HG02763 (cell line): ENCODE measurements around the gene ZCCHC24.
A peak's percentile ranks its signal among the peaks of the same experiment; 100 is the strongest.
"Not testable (repeated sequence)": the region's sequence is repeated elsewhere in the genome, so short reads cannot be mapped to it uniquely, and the experiment has no call there.

Source experiments
- ATAC-seq: cut with Tn5 transposase; IDR thresholded peaks from one replicate; pipeline ENCODE4 v1.9.1; 2021; ENCODE audit warnings: mild to moderate bottlenecking, moderate library complexity; ENCODE audit not compliant: unreplicated experiment

ZCCHC24 gene

GRCh38 chr10:79347894-79348639, 97.4 kb downstream of the ZCCHC24 start:
- ATAC-seq, result peak; percentile 70

- peak; percentile 76 for ATAC-seq
Observed at GRCh38 chr10:79347226-79347893, 98.1 kb downstream of the ZCCHC24 start, which contains the start of gene PPIF. TSS of gene PPIF (plus strand) at chr10:79347469. CDS start at chr10:79347549, 80 bp downstream.

GRCh38 chr10:79346388-79347225, 98.8 kb downstream of the ZCCHC24 start:
- no peak for ATAC-seq

- no peak for ATAC-seq
Observed at GRCh38 chr10:79346012-79346340, 99.4 kb downstream of the ZCCHC24 start.

- no peak for ATAC-seq
Observed at GRCh38 chr10:79345241-79346011, 100.0 kb downstream of the ZCCHC24 start.

GRCh38 chr10:79344502-79345195, 100.8 kb downstream of the ZCCHC24 start:
- ATAC-seq, result no peak

GRCh38 chr10:79342811-79343561, 102.4 kb downstream of the ZCCHC24 start:
- no peak for ATAC-seq

GRCh38 chr10:79342295-79342761, 103.1 kb downstream of the ZCCHC24 start:
- ATAC-seq, result no peak

- ATAC-seq, result no peak
Observed at GRCh38 chr10:79340646-79341244, 104.7 kb downstream of the ZCCHC24 start.

- ATAC-seq, result no peak
Observed at GRCh38 chr10:79339266-79339665, 106.2 kb downstream of the ZCCHC24 start.

GRCh38 chr10:79337783-79338469, 107.5 kb downstream of the ZCCHC24 start:
- ATAC-seq, result not testable (repeated sequence)

GRCh38 chr10:79336739-79337138, 108.7 kb downstream of the ZCCHC24 start:
- no peak for ATAC-seq

GRCh38 chr10:79336276-79336675, 109.1 kb downstream of the ZCCHC24 start:
- no peak for ATAC-seq

GRCh38 chr10:79335470-79336235, 109.8 kb downstream of the ZCCHC24 start:
- ATAC-seq, result no peak

GRCh38 chr10:79335094-79335469, 110.3 kb downstream of the ZCCHC24 start:
- ATAC-seq, result no peak

GRCh38 chr10:79334573-79334972, 110.9 kb downstream of the ZCCHC24 start:
- ATAC-seq, result no peak

GRCh38 chr10:79333513-79333912, 111.9 kb downstream of the ZCCHC24 start:
- no peak for ATAC-seq
